GM21528 (cell line): ENCODE data around the gene ANK2.

ENCODE experiments used
- ATAC-seq: cut with Tn5 transposase; IDR thresholded peaks from one replicate; pipeline ENCODE4 v1.9.1; 2021; ENCODE audit warnings: mild to moderate bottlenecking, moderate library complexity; ENCODE audit not compliant: unreplicated experiment, low FRiP score

Gene ANK2

GRCh38 chr4:113049421-113050370, at the start of gene ANK2:
Gene ANK2 (plus strand): TSS chr4:113049653. CDS start chr4:113049729, 76 bp downstream.
- ATAC-seq, result no peak

GRCh38 chr4:113003841-113004240, 45.6 kb upstream of the ANK2 start:
- ATAC-seq, result no peak

GRCh38 chr4:113004655-113005054, 44.8 kb upstream of the ANK2 start:
- no peak for ATAC-seq

- no peak for ATAC-seq
Measured at GRCh38 chr4:113006632-113007031, 42.8 kb upstream of the ANK2 start.

DNA sequence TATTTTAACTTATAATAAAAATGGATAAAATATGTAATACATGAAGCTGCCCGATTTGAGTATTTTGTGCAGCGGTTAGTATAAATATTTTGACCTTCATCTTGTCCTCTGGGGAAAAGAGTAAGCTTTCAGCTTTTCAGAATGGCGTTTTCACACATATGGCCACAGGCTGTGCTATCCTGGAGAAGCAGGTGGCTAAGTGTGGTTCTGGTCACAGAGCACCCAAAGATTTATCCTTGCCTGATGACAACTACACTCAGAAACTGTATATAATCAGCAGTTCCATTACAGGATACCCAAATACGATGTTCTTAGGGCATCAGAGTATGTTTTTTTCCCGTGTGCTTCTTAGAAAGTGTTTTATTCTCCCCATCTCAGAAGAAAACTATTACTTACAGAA, 42.3 kb upstream of the ANK2 start:
- no peak for ATAC-seq

- no peak for ATAC-seq
Measured at GRCh38 chr4:113008135-113008534, 41.3 kb upstream of the ANK2 start.

DNA sequence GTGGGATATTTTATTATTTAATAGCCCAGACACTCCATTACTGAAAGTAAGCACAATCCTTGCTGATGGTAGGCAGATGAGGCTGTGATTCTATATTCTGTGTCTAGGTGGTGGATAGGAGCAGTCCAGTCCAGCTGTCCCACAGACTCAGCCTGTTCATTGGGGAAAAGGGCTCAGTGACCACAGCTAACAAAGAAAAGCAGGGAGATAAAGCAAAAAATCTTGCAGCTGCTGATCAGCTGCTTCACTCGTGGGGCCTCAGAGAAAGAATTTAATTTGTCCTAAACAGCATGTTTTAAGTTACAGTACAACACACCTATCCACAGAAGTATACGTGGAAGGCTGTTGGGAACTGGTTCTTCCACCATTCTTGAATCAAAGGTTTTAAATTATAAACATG, 40.7 kb upstream of the ANK2 start:
- ATAC-seq, result no peak

DNA sequence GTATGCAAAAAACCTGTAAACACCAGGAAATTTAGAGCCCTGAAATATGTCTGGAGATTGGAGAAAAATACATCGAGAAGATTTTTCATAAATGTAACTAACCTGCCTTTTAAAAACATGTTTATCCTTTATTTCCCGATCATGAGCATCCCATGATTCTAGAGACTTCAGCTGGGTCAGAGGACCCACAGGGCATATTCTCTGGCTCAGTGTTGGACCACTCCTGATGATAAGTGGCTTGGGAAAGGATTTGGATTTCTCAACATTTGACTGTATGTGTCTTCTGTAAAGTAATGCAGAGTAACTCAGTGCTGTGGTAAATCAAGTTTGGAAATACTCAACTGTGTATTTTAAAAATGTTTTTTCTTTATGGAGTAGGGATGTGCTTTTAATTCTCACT, 40.0 kb upstream of the ANK2 start:
- ATAC-seq, result no peak

DNA sequence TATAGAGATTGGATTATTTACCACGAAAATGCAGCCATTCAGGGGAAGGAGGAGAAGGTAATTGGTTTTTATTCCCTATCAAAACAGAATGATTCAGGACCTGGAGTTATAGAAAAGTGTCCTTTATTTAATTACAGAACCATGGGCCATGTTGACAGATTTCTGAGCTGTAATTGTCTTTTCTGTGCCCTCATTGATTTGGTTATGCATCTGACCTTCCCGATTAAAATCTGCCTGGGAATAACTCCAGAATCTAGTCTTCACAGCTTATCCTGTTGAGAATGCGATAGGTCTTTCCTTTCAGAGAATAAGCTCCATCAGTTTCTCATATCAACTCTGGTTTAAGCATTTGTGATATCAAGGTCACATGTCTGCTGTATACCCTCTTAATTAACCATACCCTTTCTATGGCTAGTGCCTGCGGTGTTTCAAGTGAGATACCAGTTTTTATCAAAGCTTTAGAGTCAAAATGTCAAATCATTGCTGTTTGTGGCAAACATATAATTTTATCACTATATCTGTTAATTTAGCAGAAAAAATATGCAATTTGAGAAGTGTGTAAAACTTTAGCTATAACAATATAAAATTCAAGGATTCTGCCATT, 37.2 kb upstream of the ANK2 start:
- ATAC-seq, result no peak

DNA sequence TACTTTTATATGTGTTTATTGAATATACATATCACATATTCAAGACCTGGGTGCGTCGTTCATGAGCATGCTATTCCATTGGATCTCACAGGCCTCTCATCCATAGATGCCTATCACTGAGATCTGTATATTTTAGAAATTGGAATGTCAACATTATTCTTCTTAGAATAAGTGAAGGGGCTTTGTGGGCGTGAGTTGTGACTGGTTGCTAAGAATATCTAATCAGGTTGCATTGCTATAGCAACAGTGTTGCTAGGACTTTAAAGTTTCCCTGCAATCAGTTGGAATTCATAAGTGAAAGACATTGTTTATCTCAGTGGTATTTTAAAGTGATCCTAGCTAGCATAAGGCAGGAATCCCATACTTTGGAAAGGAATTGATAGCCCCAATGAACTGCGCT, 36.7 kb upstream of the ANK2 start:
- ATAC-seq, result no peak

GRCh38 chr4:113013751-113014150, 35.7 kb upstream of the ANK2 start:
- ATAC-seq, result no peak

DNA sequence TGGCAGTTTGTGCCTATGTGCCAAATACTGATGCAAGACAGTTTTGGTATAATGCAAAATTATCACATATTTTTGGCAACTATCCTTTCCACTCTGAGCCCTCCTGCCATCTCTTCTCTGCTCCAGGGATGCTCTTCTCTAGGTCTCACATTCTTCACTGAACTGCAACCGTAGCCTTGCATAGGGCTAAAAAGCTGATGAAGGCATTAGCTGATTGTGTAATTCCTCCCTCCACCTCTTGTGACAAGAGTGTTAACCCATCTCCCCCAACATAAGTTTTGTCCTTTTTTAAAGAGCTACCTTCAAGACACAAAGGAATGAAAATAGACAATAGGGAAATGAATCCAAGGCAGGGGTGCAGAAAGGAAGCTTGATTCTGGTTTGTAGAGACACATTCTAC, 33.1 kb upstream of the ANK2 start:
- ATAC-seq, result no peak

DNA sequence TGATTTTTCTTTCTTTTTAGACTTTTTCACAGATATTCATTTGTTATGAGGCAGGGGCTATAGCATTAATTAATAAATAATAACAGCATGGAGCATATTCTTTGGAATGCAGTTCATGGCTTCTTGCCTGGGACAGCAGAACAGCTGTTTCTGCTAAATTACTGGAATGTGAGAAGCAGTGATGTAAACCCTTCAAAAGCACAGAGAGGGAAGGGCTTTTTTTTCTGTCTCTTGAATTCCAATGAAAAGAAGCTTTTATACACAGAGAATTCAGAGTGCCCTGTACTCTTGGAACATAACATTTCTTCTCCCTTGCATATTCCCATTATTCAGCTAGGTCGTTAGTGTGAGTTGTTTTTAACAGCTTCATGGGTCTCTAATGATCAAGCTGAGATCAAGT, 28.5 kb upstream of the ANK2 start:
- ATAC-seq, result no peak

DNA sequence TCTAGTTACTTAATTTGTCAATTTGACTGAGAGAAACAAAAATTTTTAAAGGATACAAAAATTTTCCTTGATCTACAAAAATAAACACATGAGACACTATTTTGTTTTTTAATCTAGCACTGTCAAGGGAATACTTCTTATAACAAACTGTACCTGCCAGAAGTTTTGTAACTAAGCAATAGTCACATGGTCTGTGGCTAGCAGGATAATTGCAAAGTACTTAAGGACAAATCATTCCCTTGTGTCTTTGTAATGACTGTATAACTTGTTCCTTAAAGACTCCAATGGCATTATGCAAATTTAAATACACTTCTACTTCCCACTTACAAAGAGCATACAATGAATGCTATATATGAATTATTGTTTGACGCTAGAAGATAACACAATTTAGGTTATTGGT, 25.1 kb upstream of the ANK2 start:
- ATAC-seq, result no peak

GRCh38 chr4:113025416-113025815, 24.0 kb upstream of the ANK2 start:
- ATAC-seq, result no peak

- no peak for ATAC-seq
Measured at GRCh38 chr4:113026556-113026955, 22.9 kb upstream of the ANK2 start.

DNA sequence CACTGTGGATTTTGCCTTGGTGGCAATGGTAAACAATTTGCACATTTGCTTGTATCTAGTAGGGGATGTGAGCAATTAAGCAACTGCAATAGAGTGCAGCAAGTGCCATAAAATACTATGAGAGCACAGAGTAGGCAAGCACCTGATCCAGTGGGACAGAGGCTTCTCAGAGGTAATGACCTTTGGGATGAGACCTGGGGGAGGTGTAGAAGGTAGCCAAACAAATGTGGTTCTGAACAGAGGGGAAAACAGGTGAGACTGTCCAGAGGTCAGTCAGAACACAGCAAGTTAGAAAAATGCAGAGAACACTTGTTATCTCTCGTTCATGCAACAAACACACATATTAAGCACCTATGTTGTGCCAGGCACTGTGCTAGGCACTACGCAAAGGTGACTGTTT, 21.4 kb upstream of the ANK2 start:
- no peak for ATAC-seq

DNA sequence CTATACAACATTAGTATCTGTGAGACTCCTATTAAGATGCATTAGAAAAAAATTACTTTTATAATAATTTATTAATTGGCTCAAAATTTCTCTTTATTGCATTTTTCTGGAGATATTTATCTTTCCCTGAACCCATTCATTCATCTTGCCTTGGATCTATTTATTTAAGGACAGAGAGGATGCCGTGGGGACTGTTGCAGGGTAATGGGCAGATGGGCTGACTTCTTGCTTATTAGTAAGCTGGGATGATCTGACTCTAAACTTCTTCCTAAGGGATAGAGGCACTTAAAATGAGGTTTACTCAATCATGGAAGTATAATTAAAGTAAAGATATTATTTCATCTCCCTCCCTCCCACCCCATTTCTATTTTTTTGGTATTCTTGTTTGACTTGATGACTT, 18.2 kb upstream of the ANK2 start:
- no peak for ATAC-seq

DNA sequence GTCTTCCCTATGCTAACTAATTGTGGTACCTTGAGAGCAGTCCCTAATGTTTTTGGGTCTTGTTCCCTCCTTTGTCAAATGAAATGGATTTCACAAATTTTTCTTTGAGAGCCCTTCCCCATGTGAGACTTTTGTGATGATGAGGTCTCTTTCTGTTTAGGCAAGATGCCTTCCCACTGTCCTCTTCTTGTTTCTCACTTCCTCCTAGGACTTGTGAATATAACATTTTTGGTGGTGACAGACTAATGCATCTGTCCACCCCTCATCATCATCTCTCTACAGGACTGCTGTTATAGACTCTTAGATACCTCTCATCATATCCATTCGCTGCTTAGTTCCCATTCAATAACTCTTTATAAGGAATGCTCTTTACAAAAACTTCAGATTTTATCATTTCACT, 8.7 kb upstream of the ANK2 start:
- no peak for ATAC-seq

GRCh38 chr4:113042502-113042901, 7.0 kb upstream of the ANK2 start:
- ATAC-seq, result no peak

DNA sequence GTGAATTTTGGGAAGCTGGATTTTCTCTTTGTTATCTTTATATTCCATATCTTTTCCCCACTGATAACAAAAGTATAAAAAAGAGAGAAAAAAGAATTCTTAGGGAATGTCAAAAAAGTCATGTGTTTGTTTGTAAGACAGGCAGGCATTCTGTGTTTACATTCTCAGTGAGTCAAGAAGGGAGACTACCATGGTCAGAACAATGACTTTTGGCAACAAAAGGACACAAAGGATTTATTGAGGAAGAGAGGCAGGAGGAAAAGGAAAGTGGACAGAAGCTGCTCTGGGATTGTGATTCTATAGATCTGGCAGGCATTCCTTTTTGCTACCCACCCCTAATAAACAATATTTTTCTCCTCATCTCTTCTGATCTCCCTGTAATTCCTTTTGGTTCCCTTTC, 5.9 kb upstream of the ANK2 start:
- ATAC-seq, result no peak

GRCh38 chr4:113050371-113050755, 910 bp downstream of the ANK2 start:
- ATAC-seq, result no peak
